ENCODE data around the gene CXCL3.

Gene CXCL3

DNA sequence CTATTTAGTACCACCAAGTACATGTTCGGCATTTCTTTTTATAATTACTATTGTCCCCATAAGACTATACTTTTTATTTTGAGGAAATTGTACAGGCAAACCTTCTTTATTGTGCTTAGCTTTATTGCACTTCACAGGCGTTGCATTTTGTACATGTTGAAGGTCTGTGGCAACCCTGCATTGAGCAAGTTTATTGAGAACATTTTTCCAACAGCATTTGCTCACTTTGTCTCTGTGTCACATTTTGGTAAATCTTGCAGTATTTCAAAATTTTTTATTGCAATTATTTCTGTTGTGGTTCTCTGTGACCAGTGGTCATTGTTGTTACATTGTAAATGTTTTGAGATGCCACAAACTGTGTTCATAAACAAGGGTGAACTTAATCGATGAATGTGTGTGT is 29.2 kb downstream of the CXCL3 start:
- Mint-ChIP-seq H3K9me3 (no peaks in the 10 kb centered on the region), H3K4me1 (no peaks in the 10 kb centered on the region), H3K27ac (no peak overlapping the region), H3K4me3 (no peak overlapping the region), H3K36me3 (no peaks in the 10 kb centered on the region)
- ATAC-seq (no peak), DNase-seq (ENCODE audit: low spot score in 2 of 2) (no peak)

DNA sequence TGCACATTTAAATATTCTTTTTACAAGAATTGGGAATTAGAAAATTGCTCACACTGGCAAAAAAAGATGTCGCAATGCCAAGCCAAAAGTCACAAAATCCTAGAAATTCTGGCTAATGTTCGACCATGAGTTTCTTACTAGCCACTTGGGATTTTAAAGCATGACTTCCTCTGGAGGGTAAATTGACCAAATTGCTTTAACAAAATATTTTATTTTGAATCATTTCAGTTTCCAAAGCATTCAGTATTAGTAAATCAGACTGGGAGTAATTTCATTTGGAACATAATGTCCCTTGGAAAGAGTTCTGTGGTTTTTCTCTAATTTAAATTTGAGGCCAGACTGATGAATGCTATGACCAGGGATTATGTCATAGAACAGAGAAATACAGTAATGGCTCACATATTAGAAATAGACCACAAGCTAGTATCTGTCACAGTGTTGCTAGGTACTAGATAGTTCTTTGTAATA is 32.4 kb downstream of the CXCL3 start:
- H3K4me3 Mint-ChIP-seq: no peak overlapping the region
- H3K9me3 Mint-ChIP-seq: no peaks in the 10 kb centered on the region
- no peaks in the 10 kb centered on the region for H3K4me1 Mint-ChIP-seq
- H3K36me3 Mint-ChIP-seq: no peaks in the 10 kb centered on the region
- DNase-seq (ENCODE audit: low spot score in 2 of 2) (no peak), ATAC-seq (no peak)
- H3K27ac Mint-ChIP-seq: no peak overlapping the region

DNA sequence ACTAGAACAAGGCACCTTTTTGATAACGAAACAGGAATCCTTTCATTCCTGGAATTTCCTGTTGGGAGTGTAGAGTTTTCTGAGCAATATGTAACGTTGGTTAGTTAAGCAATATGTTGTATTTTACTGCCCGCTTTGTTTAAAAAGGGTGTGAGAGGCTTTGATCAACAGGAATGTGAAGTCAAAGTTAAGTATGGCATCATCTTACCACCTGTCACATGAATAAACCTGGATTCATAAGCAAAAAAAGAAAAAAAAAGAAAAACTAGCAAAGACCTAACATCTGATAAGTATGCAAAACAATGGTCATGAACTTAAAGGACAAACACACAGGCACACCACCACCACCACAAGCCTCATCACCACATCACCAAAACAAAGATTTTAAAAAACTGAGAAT is 33.0 kb downstream of the CXCL3 start:
- no peaks in the 10 kb centered on the region for H3K4me1 Mint-ChIP-seq
- no peak for DNase-seq (ENCODE audit: low spot score in 2 of 2)
- no peaks in the 10 kb centered on the region for H3K9me3 Mint-ChIP-seq
- H3K4me3 Mint-ChIP-seq: no peak overlapping the region
- H3K27ac Mint-ChIP-seq: no peak overlapping the region
- no peak for ATAC-seq
- H3K36me3 Mint-ChIP-seq: no peaks in the 10 kb centered on the region

DNA sequence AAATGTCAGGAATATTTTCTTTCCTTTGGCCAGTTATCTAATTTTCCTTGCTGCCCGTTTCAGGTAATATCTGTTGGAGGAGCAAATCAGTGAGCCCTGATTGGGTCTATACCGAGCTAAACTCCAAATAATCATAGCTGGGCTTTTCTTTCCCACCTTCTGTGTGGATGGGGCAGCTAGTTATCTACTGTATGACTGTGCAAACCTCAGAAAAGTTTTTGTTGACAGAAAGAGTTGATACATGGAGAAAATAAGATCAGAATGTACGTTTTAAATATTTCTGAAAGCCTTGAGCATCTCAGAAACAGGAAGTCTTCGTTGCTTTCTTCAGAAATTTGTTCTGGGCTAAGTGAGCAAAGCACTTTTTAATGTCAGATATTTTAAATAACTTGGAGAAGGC is 33.8 kb downstream of the CXCL3 start:
- DNase-seq (ENCODE audit: low spot score in 2 of 2) (no peak), ATAC-seq (no peak)
- H3K4me3 Mint-ChIP-seq: no peak overlapping the region
- H3K4me1 Mint-ChIP-seq: no peaks in the 10 kb centered on the region
- H3K9me3 Mint-ChIP-seq: no peaks in the 10 kb centered on the region
- no peak overlapping the region for H3K27ac Mint-ChIP-seq
- H3K36me3 Mint-ChIP-seq: no peaks in the 10 kb centered on the region

DNA sequence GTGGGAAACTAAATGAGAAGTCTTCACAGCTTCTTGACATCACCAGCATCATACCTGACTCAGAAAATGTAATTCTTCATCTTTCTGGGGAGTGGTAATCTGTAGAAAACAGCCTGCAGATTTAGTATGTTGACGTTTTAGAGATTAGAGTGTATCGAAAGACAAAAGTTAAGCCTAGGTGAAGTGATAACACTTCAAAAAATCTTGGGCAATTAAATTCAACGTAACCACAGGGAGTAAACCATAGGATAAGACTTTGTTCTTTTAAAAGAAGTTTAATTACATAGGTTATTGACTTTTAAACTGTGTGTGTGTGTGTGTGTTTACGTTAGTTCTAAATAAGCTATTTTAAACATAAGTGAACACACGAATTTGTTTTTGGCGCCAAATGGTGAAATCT is 38.2 kb downstream of the CXCL3 start:
- no peaks in the 10 kb centered on the region for H3K36me3 Mint-ChIP-seq
- no peak overlapping the region for H3K27ac Mint-ChIP-seq
- H3K4me1 Mint-ChIP-seq: no peaks in the 10 kb centered on the region
- no peaks in the 10 kb centered on the region for H3K9me3 Mint-ChIP-seq
- no peak for DNase-seq (ENCODE audit: low spot score in 2 of 2)
- no peak overlapping the region for H3K4me3 Mint-ChIP-seq
- ATAC-seq: no peak

DNA sequence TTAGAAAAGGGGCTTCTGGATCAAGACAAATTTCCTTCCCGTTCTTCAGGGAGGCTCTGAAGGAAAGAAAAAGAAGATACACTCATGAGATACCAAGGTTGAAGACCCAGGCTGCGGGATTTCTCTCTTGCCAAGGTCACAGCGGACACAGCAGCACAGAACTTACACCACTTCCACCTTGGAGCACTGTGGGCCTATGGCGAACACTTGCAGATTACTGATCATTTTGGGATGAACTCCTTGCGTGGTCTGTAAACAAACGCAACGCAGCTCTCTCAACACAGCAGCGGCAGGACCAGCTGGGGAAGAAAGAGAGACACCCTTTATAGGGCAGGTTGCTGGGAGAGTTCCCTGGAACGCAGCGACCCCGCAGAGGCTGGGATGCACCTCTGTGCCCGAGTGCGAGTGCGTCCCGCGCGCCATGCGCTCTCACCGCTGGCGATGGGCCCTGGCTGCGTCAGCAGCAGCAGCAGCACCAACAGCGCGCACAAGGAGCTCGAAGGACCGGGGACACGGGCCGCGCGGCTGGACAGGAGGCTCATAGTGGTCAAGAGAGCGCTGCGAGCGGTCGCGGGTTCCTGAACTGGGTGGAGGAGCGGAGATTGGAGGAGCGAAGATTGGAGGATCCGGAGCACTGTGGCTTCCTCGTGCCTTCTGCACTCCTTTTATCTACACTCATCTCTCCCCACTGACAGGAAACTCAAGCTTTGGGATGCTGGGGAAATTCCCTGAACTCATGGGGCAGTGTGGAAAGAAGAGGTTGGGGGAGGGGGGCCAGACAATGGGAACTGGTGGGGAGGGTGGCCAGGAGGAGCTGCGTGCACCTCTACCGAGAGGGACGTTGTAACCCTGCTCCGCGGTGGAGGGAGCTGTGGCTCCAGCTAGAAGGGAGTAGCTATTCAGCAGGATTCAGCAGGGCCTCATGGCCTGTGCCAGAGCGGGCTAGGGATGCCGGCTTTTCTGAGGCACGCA is 40.2 kb downstream of the CXCL3 start, which contains the start of gene CXCL5:
CXCL5 (minus strand) TSS at position 638 of the 972 bp plus-strand sequence; CDS start at position 542, 96 bp downstream.
- ATAC-seq (peak; percentile 45), DNase-seq (ENCODE audit: low spot score in 2 of 2) (no peak)
- Mint-ChIP-seq H3K4me3 (no peak within 1 kb of the TSS), H3K27ac (no peak within 1 kb of the TSS), H3K4me1 (no peaks in the 10 kb centered on the region), H3K9me3 (no peaks in the 10 kb centered on the region), H3K36me3 (no peaks in the 10 kb centered on the region)

DNA sequence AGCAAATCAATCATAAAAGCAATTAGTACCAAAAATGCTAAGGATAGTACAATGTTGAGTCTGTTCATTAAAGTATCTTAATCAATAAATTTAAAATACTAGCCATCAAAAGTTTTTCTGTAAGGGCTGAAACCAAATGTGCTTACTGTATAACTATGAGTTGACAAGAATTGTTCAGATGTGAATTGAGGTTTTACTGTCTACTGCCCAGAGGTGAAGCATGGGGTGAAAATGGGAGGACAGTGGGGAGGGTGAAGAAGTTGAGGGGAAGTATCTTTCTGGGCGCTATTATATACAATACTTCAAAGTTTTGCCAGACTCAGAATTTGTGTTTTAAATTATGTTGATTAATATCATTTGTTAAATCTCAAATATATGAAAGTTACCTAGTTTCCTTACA is 46.4 kb downstream of the CXCL3 start:
- Mint-ChIP-seq H3K4me1 (no peaks in the 10 kb centered on the region), H3K27ac (no peak overlapping the region), H3K9me3 (no peaks in the 10 kb centered on the region), H3K36me3 (no peaks in the 10 kb centered on the region), H3K4me3 (no peak overlapping the region)
- ATAC-seq (no peak), DNase-seq (ENCODE audit: low spot score in 2 of 2) (no peak)

DNA sequence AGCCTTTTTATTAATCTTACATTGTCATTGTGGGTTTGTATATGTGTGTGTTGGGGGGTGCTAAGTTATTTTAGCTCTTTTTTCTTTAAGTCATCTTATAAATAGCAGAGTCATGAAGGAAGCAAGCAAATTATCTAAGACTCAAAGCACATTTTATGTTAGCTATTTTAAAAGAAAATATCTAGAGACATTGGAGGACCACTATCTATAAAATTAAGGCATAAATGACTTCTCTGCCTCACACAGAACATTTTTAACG is 46.8 kb downstream of the CXCL3 start:
- Mint-ChIP-seq H3K4me1 (no peaks in the 10 kb centered on the region), H3K36me3 (no peaks in the 10 kb centered on the region), H3K27ac (no peak overlapping the region), H3K4me3 (no peak overlapping the region), H3K9me3 (no peaks in the 10 kb centered on the region)
- ATAC-seq: no peak
- no peak for DNase-seq (ENCODE audit: low spot score in 2 of 2)

DNA sequence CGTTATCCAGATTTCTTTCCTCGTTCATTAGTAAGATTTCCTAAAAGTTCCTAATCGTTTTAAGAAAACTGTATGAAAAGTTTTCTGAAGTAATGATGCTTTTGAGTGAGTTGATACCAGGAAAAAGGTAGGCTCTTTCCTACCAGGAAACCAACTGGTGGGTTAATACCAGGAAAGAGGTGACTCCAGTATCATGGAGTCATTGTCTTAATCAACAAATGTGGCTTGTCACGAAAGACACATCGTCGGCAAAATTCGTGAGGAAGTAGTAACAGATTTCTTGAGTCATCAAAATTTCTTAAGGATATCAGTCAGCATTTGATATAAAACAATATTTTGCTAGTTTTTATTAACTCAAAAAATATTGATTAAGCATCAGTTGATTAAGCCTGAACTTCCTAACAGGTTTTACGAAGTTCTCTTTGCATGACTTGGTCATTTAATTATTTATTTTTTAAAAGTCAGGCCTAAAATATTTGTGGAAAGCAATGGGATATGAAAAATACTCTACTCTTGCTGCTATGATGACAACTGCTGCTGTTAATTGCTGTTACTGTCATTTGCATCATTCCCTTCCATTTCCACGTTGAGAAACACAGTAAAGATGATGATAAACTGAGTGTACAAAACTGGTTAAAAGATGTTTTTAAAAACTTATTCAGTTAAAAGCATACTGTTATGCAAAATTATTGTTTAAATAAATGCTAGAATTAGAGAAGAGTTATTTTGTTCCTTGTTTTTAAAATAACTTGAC is 47.3 kb downstream of the CXCL3 start:
- no peaks in the 10 kb centered on the region for H3K9me3 Mint-ChIP-seq
- no peak overlapping the region for H3K27ac Mint-ChIP-seq
- no peaks in the 10 kb centered on the region for H3K4me1 Mint-ChIP-seq
- DNase-seq (ENCODE audit: low spot score in 2 of 2) (no peak), ATAC-seq (no peak)
- no peaks in the 10 kb centered on the region for H3K36me3 Mint-ChIP-seq
- H3K4me3 Mint-ChIP-seq: no peak overlapping the region

DNA sequence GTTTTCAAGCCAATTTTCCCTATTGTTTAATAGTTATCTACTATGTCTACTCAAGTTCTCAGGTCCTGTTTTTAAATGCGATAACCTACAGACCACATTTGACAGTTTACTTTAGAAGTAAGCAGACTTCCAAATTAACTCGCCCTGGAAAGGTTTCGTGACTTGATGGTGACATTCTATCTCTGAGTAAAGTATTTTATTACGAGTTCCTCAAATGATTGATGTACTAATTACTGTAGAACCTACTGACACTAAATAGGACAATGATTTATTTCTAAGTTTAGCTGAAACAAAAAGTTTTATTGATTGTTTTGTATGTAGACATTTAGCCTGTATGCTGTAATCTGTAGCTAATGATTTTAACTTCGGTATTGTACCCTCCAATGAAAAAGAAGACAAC is 48.6 kb downstream of the CXCL3 start:
- ATAC-seq: no peak
- Mint-ChIP-seq H3K36me3 (no peaks in the 10 kb centered on the region), H3K9me3 (no peaks in the 10 kb centered on the region)

DNA sequence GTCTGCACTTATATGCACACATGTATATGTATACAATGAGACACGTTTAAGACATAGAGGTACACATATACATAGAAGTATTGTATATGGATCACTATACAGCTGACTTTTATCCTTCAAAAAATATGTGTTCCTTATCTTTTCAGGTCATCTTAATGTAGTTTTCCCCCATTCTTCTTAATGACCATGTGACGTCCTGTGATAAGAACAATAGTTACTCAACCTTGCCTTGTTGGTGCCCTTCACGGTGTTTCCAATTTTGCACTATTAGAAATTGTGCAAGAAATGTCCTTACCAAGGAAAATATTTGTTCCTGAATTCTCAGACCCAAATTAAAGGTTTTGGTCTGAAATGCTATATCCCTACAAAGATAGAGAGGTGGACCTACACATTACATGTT is 49.5 kb downstream of the CXCL3 start:
- ATAC-seq (no peak), DNase-seq (ENCODE audit: low spot score in 2 of 2) (no peak)
- H3K27ac Mint-ChIP-seq: no peak overlapping the region
- H3K4me1 Mint-ChIP-seq: no peaks in the 10 kb centered on the region
- no peaks in the 10 kb centered on the region for H3K36me3 Mint-ChIP-seq
- no peaks in the 10 kb centered on the region for H3K9me3 Mint-ChIP-seq
- no peak overlapping the region for H3K4me3 Mint-ChIP-seq

More for the DNA sequence above, 48.6 kb downstream of the CXCL3 start:
- Mint-ChIP-seq H3K4me3 (no peak overlapping the region), H3K4me1 (no peaks in the 10 kb centered on the region), H3K27ac (no peak overlapping the region)
- DNase-seq (ENCODE audit: low spot score in 2 of 2): no peak

DNA sequence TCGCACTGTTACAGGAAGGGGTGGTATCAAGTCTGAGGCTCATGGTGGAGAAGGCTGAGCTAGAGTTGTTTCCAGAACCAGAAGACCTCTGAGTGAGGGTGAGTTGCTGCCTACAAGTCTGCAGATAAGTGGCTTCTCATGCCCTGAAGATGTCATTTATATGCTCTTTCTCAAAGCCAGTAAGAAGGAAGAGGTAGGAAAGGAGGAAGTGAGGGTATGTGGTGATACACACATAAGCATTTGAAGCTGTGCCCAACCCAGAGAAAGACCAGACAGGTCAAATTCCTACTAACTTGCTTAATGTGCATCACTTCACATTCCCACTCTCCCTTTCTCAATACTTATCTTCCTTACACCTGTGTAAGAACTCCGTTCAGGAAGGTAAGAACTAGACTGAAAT is 50.4 kb downstream of the CXCL3 start, which contains the start of gene PPBP:
PPBP (minus strand) TSS at position 130 of the 400 bp plus-strand sequence; CDS start at position 43, 87 bp downstream.
- Mint-ChIP-seq H3K9me3 (no peaks in the 10 kb centered on the region), H3K4me1 (no peaks in the 10 kb centered on the region)

More for the DNA sequence above, 50.4 kb downstream of the CXCL3 start, which contains the start of gene PPBP:
- H3K27ac Mint-ChIP-seq: no peak within 1 kb of the TSS
- H3K36me3 Mint-ChIP-seq: no peaks in the 10 kb centered on the region
- DNase-seq (ENCODE audit: low spot score in 2 of 2) (no peak), ATAC-seq (peak; percentile 11)
- H3K4me3 Mint-ChIP-seq: no peak within 1 kb of the TSS
